Upper lobe of left lung (tissue), 4 donors: ENCODE data around the gene TCEANC.

ENCODE experiments used
- EP300 ChIP-seq, 4 donors: sonication (generic); formaldehyde crosslinking; IDR thresholded peaks; one replicate each; pipeline ENCODE4 v1.5.1; 2017; ENCODE audit warnings: antibody characterized with exemption in 4 of 4, control low read depth in 2 of 4
- POLR2A ChIP-seq, 4 donors: fragments of 450-650 bp; IDR thresholded peaks; one replicate each; pipeline ENCODE4 v1.5.1; 2016 to 2017; ENCODE audit warnings: antibody characterized with exemption in 4 of 4, mild to moderate bottlenecking in 2 of 4
- POLR2AphosphoS5 ChIP-seq, 2 donors: sonication (generic); formaldehyde crosslinking; IDR thresholded peaks; one replicate each; pipeline ENCODE4 v1.5.1; 2017; ENCODE audit warnings: antibody characterized with exemption in 2 of 2
- TF ChIP-seq, protein P1 (sequence below), 6 experiments: fragments of 450-650 bp in 4 of 6; fragments of 200-600 bp in 2 of 6; sonication (generic) in 2 of 6; IDR thresholded peaks; one replicate each; pipeline ENCODE4 v1.5.1; 2016 to 2019; ENCODE audit warnings: antibody characterized with exemption in 6 of 6

DNA sequence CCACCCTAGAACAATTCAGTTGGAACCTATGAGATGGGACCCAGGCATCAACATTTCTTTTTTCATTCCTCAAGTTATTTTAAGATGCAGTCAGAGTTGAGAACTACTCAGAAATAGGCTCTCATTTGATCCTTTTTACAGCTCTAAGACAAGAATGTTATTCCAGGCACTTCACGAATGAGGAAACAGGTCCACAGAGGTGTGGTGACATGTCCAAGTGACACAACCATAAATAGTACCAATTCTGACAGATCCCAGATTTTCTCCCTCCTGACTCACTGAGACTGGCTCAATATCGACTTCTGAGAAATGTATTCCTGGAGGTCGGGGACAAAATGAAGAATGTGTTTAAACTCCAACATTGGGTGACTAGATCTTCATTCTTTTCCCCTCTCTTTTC lies 11.1 kb downstream of the TCEANC start:
- TF ChIP-seq, protein P1, sequence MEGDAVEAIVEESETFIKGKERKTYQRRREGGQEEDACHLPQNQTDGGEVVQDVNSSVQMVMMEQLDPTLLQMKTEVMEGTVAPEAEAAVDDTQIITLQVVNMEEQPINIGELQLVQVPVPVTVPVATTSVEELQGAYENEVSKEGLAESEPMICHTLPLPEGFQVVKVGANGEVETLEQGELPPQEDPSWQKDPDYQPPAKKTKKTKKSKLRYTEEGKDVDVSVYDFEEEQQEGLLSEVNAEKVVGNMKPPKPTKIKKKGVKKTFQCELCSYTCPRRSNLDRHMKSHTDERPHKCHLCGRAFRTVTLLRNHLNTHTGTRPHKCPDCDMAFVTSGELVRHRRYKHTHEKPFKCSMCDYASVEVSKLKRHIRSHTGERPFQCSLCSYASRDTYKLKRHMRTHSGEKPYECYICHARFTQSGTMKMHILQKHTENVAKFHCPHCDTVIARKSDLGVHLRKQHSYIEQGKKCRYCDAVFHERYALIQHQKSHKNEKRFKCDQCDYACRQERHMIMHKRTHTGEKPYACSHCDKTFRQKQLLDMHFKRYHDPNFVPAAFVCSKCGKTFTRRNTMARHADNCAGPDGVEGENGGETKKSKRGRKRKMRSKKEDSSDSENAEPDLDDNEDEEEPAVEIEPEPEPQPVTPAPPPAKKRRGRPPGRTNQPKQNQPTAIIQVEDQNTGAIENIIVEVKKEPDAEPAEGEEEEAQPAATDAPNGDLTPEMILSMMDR (IDR thresholded peaks at IDR 0.05): no peak
- TF ChIP-seq POLR2AphosphoS5 (IDR thresholded peaks at IDR 0.05) (no peak), POLR2A (IDR thresholded peaks at IDR 0.05) (no peak), EP300 (IDR thresholded peaks at IDR 0.05) (no peak)
